Ishikawa (cell line): ENCODE measurements around the gene MEGF11.

Source experiments
- CEBPB ChIP-seq: IDR thresholded peaks from 2 replicates; pipeline ENCODE4 v1.6.1; 2012
- CREB1 ChIP-seq: IDR thresholded peaks from 2 replicates; pipeline ENCODE4 v1.6.1; 2012; ENCODE audit warnings: low read depth
- EGR1 ChIP-seq: IDR thresholded peaks from 2 replicates; pipeline ENCODE4 v1.6.1; 2012
- EP300 ChIP-seq: IDR thresholded peaks from 2 replicates; pipeline ENCODE4 v1.6.1; 2012; ENCODE audit warnings: borderline replicate concordance
- FOXM1 ChIP-seq: IDR thresholded peaks from 2 replicates; pipeline ENCODE4 v1.6.1; 2012; ENCODE audit warnings: low read depth, borderline replicate concordance
- NFIC ChIP-seq: IDR thresholded peaks from 2 replicates; pipeline ENCODE4 v1.6.1; 2012
- RAD21 ChIP-seq: IDR thresholded peaks from 2 replicates; pipeline ENCODE4 v1.6.1; 2012; ENCODE audit warnings: low read depth
- REST ChIP-seq: IDR thresholded peaks from 2 replicates; pipeline ENCODE4 v1.6.1; 2012; ENCODE audit warnings: low read depth, mild to moderate bottlenecking
- TAF1 ChIP-seq: IDR thresholded peaks from 2 replicates; pipeline ENCODE4 v1.6.1; 2012; ENCODE audit warnings: low read depth, mild to moderate bottlenecking
- TCF12 ChIP-seq: IDR thresholded peaks from 2 replicates; pipeline ENCODE4 v1.6.1; 2012; ENCODE audit warnings: low read depth
- TEAD4 ChIP-seq: IDR thresholded peaks from 2 replicates; pipeline ENCODE4 v1.6.1; 2012
- USF1 ChIP-seq: IDR thresholded peaks from 2 replicates; pipeline ENCODE4 v1.6.1; 2012
- YY1 ChIP-seq: IDR thresholded peaks from 2 replicates; pipeline ENCODE4 v1.6.1; 2012; ENCODE audit warnings: low read depth
- ZBTB7A ChIP-seq: IDR thresholded peaks from 2 replicates; pipeline ENCODE4 v1.6.1; 2012; ENCODE audit warnings: low read depth
- TF ChIP-seq, protein P1 (sequence below): IDR thresholded peaks from 2 replicates; pipeline ENCODE4 v1.6.1; 2012

MEGF11 gene

DNA sequence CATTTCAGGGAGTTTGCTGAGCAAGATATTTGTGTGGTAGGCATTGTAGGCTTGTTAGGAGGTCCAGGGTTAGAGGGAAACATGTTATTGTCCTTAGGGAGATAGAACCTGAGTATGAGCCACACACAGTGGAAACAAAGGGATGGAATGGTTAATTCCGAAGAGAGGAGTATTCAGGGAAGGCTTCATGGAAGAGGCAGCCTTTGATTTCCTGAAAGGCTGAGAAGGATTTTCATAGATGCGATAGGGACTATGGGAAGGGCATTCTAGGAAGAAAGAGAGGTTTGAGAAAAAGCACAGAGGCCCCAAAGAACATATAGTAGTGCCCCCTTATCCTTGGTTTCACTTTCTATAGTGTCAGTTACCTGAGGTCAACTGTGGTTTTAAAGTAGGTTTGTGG, 302.5 kb downstream of the MEGF11 start:
- TF ChIP-seq REST (no peak), NFIC (no peak), EGR1 (no peak), EP300 (no peak), ZBTB7A (no peak), TCF12 (no peak), TAF1 (no peak), YY1 (no peak), CREB1 (no peak), USF1 (no peak)

- TF ChIP-seq REST: no peak
- TF ChIP-seq EGR1: no peak
- TF ChIP-seq TAF1: no peak
- TF ChIP-seq, protein P1, sequence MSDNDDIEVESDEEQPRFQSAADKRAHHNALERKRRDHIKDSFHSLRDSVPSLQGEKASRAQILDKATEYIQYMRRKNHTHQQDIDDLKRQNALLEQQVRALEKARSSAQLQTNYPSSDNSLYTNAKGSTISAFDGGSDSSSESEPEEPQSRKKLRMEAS: no peak
- TF ChIP-seq USF1: no peak
- TF ChIP-seq EP300: no peak
- no peak for TF ChIP-seq RAD21
- no peak for TF ChIP-seq CREB1
- no peak for TF ChIP-seq ZBTB7A
- no peak for TF ChIP-seq TEAD4
- no peak for TF ChIP-seq FOXM1
- no peak for TF ChIP-seq YY1
Observed at GRCh38 chr15:65949491-65949890, 304.1 kb downstream of the MEGF11 start.

GRCh38 chr15:65949011-65949410, 304.5 kb downstream of the MEGF11 start:
- no peak for TF ChIP-seq FOXM1
- no peak for TF ChIP-seq TCF12
- TF ChIP-seq TAF1: no peak
- TF ChIP-seq REST: no peak
- TF ChIP-seq YY1: no peak
- TF ChIP-seq CEBPB: no peak
- TF ChIP-seq USF1: no peak
- no peak for TF ChIP-seq TEAD4
- TF ChIP-seq, protein P1: no peak
- no peak for TF ChIP-seq EP300
- TF ChIP-seq NFIC: no peak
- TF ChIP-seq RAD21: no peak

- no peak for TF ChIP-seq NFIC
- no peak for TF ChIP-seq REST
- no peak for TF ChIP-seq EP300
- no peak for TF ChIP-seq TAF1
- TF ChIP-seq FOXM1: no peak
- no peak for TF ChIP-seq TEAD4
- no peak for TF ChIP-seq CREB1
- TF ChIP-seq, protein P1: no peak
- TF ChIP-seq TCF12: no peak
- no peak for TF ChIP-seq RAD21
- no peak for TF ChIP-seq ZBTB7A
- no peak for TF ChIP-seq YY1
- no peak for TF ChIP-seq USF1
Observed at GRCh38 chr15:65948383-65948782, 305.2 kb downstream of the MEGF11 start.
